SHP77 treated with DMSO at 0.1 percent for 48 hours (cell line): ENCODE results near the gene C19orf53.
"Not testable (repeated sequence)": the region's sequence is repeated elsewhere in the genome, so short reads cannot be mapped to it uniquely, and the experiment has no call there.

Experiments
- DNase-seq: peaks from one replicate; lab custom pipeline; 2025; lab: John Stamatoyannopoulos, UW

The C19orf53 gene

DNA sequence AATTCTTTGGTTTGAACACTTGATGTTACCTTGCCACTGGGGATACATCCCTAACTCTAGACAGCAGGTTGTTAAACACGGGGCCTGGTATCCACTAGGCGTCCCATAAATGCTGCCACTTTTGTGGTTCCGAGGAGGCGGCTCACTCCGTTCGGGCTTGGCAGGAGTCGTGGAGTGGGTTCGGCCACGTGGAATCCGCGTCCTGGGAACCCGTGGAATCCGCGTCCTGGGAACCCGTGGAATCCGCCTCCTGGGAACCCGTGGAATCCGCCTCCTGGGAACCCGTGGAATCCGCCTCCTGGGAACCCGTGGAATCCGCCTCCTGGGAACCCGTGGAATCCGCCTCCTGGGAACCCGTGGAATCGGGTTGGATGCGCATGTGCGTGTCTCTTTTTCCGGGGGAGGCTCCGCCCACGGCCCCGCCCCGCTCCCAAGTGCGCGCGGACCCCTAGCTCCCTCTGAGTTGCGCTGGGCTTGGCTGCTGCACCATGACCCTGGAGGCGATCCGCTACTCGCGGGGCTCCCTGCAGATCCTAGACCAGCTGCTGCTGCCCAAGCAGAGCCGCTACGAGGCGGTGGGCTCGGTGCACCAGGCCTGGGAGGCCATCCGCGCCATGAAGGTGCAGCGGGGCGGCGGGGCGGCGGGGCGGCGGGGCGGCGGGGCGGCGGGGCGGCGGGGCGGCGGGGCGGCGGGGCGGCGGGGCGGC, 10.0 kb upstream of the C19orf53 start, which contains the start of gene MRI1:
TSS of gene MRI1 (plus strand) at position 422 of the 707 bp plus-strand sequence. CDS start at position 489, 67 bp downstream.
- no peak for DNase-seq

- no peak for DNase-seq
Measured at GRCh38 chr19:13764821-13765394, 9.3 kb upstream of the C19orf53 start.

DNA sequence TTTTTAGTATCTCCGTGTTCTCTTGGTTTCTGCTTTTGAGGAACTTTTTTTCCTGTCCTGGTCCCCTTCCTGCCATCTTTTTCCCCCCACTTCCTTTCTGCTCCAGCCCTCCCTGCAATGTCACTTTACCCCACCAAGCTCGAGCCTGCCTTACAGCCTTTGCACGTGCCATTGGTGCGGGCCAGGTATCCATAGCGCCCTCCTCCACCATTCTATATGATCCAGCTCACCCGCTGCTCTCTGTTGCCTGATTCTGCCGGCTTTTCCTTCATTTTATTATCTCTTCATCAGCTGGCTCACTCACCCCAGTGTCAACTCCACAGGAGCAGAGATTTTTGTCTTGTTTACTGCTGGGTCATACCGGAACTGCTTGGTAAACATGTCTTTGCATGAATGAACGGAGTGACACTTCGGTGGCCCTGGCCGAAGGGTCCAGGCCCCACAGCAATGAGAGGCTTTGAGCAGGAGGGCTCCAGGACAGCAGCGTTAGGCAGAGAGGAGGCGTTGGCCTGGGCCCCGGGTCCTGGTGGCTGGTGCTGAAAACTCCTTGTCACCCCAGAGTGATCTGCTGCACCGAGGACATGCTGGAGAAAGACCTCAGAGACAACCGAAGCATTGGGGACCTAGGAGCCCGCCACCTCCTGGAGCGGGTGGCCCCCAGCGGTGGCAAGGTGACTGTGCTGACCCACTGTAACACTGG, 8.7 kb upstream of the C19orf53 start:
- no peak for DNase-seq

DNA sequence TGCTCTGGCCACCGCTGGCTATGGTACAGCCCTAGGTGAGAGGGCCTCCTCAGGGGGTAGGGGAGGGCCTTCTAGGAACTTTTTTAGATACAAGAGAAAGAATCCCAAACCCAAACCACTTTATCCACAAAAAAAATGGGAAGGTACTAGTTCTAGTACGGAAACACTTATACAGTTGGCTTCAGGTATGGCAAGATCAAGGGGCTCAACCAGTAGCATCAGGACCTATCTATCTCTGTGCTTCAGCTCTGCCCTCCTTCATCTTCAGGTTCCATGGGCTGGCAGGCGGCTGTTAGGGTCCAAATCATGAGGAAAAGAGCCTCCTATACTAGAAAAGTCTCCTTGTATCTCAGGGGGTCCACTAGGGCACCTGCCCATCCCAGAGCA, 8.2 kb upstream of the C19orf53 start:
- DNase-seq, result no peak

DNA sequence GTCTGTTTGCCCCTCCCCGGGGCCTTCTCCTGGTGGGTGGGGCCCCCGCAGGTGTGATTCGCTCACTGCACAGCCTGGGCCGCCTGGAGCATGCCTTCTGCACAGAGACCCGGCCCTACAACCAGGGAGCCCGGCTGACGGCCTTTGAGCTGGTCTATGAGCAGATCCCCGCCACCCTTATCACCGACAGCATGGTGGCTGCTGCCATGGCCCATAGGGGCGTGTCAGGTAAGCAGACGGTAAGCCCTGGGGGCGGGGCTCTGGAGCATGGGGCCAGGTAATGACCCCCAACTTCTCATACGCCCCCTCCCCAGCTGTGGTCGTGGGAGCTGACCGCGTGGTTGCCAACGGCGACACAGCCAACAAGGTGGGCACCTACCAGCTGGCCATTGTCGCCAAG, 5.7 kb upstream of the C19orf53 start:
- no peak for DNase-seq

- no peak for DNase-seq
Measured at GRCh38 chr19:13770013-13770635, 4.1 kb upstream of the C19orf53 start.

DNA sequence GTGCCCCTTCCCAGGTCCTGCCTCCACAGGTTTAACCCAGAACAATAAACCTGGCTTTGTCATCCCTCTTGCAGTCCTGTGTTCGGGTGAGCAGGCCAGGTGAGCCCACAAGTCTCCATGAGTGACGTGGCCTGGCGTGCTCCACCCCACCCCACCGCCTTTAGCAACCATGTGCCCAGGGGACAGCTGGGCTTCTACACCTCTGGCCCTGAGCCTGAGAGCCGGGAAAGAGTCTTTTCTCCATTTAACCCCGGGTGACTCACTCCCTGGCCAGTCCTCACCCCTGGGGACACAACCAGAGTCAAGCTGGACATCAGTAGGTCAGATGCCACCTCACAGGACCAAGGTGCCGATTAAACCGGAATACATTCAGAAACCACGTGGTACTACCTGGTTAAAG, 4.1 kb downstream of the C19orf53 start:
- no peak for DNase-seq

DNA sequence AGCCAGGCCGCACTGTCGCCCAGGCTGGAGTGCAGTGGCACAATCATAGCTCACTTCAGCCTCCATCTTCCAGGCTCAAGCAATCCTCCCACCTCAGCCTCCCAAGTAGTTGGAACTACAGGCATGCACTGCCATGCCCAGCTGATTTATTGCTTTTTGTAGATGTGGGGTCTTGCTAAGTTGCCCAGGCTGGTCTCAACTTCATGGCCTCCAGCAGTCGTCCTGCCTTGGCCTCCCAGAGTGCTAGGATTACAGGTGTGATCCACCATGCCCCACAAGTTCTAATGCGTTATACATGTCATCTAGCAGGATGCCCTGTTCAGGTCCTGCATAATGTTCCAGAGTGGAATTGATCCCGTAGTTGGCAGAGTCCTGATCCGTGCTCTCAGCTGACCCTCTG, 4.6 kb downstream of the C19orf53 start:
- DNase-seq, result no peak

GRCh38 chr19:13779794-13780193, 5.5 kb downstream of the C19orf53 start:
- not testable (repeated sequence) for DNase-seq

- DNase-seq, result no peak
Measured at GRCh38 chr19:13781547-13781946, 7.3 kb downstream of the C19orf53 start.

DNA sequence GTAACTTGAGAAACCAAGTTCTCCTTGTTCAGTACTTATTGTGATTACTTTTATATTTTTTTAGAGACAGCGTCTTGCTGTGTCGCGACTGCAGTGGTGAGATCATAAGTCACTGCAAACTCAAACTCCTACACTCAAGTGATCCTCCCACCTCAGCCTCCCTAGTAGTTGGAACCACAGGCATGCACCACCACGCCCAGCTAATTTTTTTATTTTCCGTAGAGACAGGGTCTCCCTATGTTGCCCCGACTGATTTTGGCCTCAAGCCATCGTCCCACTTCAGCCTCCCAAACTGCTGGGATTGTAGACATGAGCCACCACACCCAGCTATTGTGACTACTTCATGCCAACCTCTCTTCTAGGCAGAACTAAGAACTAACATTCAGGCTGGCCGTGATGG, 8.3 kb downstream of the C19orf53 start:
- no peak for DNase-seq

DNA sequence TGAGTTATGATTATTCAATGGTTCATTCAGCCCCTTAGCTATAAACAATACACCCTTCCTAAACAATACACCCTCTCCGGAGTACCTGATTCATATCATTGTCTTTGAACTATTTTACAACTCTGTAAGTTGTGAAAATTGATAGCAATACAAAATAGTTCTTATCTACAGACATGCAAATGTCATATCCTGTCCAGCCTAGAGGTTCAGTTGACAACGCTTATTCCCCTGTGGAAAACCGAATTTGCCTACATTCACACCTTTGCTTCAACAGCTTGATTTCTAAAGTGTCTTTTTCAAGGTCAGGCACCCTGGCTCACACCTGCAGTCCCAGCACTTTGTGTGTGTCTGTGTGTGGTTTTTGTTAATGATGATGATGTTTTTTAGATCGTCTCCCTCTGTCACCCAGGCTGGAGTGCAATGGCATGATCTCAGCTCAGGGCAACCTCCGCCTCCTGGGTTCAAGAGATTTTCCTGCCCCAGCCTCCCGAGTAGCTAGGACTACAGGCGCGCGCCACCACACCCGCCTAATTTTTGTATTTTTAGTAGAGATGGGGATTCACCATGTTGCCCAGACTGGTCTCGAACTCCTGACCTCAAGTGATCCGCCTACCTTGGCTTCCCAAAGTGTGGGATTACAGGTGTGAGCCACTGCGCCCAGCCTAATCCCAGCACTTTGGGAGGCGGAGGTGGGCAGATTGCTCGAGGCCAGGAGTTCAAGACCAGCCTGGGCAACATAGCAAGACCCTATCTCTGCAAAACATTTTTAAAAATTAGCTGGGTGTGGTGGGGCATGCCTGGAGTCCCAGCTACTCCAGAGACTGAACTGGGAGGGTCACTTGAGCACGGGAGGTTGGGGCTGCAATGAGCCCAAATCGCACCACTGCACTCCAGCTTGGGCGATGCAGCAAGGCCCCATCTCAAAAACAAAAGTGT, 9.6 kb downstream of the C19orf53 start:
- no peak for DNase-seq

DNA sequence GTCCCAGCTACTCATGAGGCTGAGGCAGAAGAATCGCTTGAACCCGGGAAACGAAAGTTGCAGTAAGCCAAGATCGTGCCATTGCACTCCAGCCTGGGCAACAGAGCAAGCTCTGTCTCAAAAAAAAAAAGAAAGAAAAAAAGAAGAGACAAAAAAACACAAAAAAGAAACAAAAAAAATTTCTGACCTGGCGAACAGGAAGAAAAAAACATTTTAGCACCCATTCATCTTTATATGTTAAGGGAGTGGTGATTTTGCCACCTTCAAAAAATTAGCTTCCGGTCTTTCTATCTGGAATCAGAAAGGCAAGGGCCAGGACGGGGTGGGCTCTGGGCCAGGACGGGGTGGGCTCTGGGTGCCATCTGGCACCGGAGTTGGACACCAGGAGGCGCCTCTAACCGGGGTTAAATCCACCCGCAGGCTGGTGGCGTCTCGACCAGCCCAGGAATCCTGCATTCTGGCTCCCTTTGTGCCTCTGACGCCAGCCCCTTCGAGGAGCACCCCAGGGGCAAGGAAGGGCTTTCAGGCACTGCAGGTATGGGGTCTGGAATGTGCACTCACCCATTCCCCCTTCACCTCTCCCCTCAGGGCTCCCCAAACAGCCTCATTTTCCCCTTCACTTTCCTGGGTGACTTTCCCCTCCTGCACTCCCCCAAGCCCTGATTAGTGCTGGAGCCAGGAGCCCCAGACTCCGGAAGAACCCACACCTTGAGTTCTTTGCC, 10.6 kb downstream of the C19orf53 start:
- no peak for DNase-seq

DNA sequence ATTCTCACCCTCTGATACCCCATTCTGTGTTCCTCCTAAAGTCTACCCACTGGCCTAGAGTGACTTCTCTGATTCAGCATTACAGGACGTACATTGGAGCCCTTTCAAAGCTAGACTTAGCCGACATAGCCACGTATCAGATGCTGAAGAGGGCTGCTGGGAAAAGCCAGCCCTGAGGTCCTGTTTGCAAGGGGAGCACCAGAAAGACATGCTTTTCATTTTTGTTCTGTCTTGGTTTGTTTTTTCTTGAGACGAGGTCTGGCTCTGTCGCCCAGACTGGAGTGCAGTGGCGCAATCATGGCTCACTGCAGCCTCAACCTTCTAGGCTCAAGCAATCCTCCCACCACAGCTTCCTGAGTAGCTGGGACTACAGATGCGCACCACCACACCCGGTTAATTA, 14.7 kb downstream of the C19orf53 start:
- DNase-seq, result no peak

DNA sequence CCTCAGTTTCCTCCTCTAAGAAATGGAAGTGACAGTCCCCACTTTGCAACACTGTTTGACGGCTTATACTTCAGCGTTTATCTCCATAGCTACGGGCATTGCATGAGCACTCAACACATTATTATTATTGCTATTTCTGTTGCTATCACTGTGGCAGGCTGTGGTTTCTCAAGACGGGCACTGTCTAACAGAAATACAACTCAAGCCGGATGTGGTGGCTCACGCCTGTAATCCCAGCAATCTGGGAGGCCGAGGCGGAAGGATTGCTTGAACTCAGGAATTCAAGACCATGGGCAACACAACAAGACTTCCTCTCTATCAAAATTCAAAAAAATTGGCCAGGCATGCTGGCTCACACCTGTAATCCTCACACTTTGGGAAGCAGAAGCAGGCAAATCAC, 16.1 kb downstream of the C19orf53 start:
- DNase-seq, result no peak

- DNase-seq, result not testable (repeated sequence)
Measured at GRCh38 chr19:13793317-13793716, 19.1 kb downstream of the C19orf53 start.

GRCh38 chr19:13794398-13794756, 20.1 kb downstream of the C19orf53 start:
- no peak for DNase-seq

GRCh38 chr19:13794757-13795589, 20.7 kb downstream of the C19orf53 start, which contains the start of gene ZSWIM4:
TSS of gene ZSWIM4 (plus strand) at chr19:13795443. CDS start at chr19:13795649, 206 bp downstream.
- DNase-seq, result peak; percentile 98

DNA sequence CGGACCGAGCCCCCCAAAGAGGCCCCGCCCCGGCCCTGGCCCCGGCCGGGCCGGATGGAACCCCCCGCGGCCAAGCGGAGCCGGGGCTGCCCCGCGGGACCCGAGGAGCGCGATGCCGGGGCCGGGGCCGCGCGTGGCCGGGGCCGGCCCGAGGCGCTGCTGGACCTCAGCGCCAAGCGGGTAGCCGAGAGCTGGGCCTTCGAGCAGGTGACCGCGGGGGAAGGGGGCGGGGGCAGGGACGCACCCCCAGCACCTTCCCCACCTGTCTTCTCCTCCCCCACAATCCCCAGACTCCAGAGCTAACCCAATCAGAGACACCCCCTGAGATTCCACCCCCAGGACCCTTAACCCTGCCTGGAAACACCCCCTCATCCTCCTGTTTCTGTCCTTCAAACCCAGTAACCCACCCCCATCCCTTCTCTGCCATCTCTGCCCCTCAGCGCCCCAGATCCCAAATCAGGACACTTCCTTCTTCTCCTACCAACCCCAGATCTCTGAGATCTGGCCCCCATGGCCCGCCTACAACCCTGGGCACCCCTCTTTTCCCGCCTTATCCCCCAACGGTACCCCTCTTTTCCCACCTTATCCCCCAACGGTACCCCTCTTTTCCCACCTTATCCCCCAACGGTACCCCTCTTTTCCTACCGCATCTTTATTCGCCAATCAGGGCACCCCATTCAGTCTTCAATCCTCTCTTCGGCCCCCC, 21.5 kb downstream of the C19orf53 start:
- DNase-seq, result no peak
